ENCODE results near the gene SPSB2. TPM values are rescaled to one million over a fixed set of nuclear protein-coding genes. Genes with fewer than 3 reads are reported as not detected.

Gene SPSB2
- total RNA-seq, 1 experiment from 2014 or later: 11.6 TPM

DNA sequence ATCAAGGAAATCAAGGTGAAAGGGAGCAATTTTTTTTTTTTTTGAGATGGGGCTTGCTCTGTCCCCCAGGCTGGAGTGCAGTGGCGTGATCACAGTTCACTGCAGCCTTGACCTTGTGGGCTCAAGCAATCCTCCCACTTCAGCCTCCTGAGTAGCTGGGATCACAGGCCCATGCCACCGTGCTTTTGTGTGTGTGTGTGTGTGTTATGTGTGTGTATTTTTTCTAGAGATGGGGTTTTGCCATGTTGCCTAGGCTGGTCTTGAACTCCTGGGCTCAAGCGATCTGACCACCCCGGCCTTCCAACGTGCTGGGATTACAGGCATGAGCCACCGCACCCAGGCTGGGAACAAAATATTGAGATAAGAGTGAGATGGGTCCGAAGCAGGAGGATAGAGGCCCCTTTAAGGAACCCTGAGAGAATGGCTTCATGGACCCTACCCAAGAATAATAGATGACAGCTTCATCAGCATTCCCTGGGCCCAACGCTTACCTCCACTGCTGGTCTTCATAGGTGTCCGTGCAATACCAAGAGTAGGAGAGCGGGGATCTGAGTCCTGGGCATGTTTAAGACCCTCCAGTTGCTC lies 23.0 kb downstream of the SPSB2 start:
- in situ Hi-C loops (cut with HindIII; ENCODE audit: low pct_unique_long_range_greater_than_20kb, low sequenced_read_pairs) (no loop called here), intact Hi-C loops (cut with micrococcal nuclease; ENCODE audit: unreplicated experiment) (no loop called here)
- no peak for DNase-seq (ENCODE audit: low read depth, low spot score)
- no peak for ATAC-seq
- ChIA-PET POLR2A (interaction anchor here (0.9 to 1.1 kb wide), 2 partner anchors 75 to 126 kb away, joined by 3 read pairs; partner anchors contain the start of gene COPS7A), CTCF (no interaction called here)
- H3K9me3 ChIP-seq (ENCODE audit: control insufficient read depth, insufficient read depth, low read depth, low read length): no peaks in the 10 kb centered on the region
- no peaks in the 10 kb centered on the region for H3K27me3 ChIP-seq (ENCODE audit: control insufficient read depth, insufficient read depth, low read length)
- peaks cover 10% of the 10 kb centered on the region for H3K36me3 ChIP-seq (ENCODE audit: control insufficient read depth, insufficient read depth, low read length)
- H3K4me1 ChIP-seq (ENCODE audit: control insufficient read depth, insufficient read depth, low read length): peaks cover 15% of the 10 kb centered on the region
- peak overlapping the region; percentile 75 to 89 for H3K4me3 ChIP-seq (ENCODE audit: low read depth in 2 of 2, low read length in 2 of 2)
- peak overlapping the region; percentile 94 for H3K27ac ChIP-seq (ENCODE audit: low read length)
- no peak for TF ChIP-seq TCF7L2 (IDR thresholded peaks at IDR 0.05; ENCODE audit: low read depth, low read length)
- TF ChIP-seq, protein P1, sequence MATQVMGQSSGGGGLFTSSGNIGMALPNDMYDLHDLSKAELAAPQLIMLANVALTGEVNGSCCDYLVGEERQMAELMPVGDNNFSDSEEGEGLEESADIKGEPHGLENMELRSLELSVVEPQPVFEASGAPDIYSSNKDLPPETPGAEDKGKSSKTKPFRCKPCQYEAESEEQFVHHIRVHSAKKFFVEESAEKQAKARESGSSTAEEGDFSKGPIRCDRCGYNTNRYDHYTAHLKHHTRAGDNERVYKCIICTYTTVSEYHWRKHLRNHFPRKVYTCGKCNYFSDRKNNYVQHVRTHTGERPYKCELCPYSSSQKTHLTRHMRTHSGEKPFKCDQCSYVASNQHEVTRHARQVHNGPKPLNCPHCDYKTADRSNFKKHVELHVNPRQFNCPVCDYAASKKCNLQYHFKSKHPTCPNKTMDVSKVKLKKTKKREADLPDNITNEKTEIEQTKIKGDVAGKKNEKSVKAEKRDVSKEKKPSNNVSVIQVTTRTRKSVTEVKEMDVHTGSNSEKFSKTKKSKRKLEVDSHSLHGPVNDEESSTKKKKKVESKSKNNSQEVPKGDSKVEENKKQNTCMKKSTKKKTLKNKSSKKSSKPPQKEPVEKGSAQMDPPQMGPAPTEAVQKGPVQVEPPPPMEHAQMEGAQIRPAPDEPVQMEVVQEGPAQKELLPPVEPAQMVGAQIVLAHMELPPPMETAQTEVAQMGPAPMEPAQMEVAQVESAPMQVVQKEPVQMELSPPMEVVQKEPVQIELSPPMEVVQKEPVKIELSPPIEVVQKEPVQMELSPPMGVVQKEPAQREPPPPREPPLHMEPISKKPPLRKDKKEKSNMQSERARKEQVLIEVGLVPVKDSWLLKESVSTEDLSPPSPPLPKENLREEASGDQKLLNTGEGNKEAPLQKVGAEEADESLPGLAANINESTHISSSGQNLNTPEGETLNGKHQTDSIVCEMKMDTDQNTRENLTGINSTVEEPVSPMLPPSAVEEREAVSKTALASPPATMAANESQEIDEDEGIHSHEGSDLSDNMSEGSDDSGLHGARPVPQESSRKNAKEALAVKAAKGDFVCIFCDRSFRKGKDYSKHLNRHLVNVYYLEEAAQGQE (IDR thresholded peaks at IDR 0.05; ENCODE audit: insufficient read depth in 1 of 2, low read depth in 2 of 2, low read length in 1 of 2): no peak
- TF ChIP-seq SIN3A (IDR thresholded peaks at IDR 0.05; ENCODE audit: borderline replicate concordance, insufficient read depth, low read depth, low read length): no peak
- TF ChIP-seq, protein P2, sequence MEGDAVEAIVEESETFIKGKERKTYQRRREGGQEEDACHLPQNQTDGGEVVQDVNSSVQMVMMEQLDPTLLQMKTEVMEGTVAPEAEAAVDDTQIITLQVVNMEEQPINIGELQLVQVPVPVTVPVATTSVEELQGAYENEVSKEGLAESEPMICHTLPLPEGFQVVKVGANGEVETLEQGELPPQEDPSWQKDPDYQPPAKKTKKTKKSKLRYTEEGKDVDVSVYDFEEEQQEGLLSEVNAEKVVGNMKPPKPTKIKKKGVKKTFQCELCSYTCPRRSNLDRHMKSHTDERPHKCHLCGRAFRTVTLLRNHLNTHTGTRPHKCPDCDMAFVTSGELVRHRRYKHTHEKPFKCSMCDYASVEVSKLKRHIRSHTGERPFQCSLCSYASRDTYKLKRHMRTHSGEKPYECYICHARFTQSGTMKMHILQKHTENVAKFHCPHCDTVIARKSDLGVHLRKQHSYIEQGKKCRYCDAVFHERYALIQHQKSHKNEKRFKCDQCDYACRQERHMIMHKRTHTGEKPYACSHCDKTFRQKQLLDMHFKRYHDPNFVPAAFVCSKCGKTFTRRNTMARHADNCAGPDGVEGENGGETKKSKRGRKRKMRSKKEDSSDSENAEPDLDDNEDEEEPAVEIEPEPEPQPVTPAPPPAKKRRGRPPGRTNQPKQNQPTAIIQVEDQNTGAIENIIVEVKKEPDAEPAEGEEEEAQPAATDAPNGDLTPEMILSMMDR (IDR thresholded peaks at IDR 0.05): no peak
- no peak for TF ChIP-seq POLR2AphosphoS5 (IDR thresholded peaks at IDR 0.05; ENCODE audit: low read depth, low read length)
- BruUV-seq (replicated peaks): no TSS peak

DNA sequence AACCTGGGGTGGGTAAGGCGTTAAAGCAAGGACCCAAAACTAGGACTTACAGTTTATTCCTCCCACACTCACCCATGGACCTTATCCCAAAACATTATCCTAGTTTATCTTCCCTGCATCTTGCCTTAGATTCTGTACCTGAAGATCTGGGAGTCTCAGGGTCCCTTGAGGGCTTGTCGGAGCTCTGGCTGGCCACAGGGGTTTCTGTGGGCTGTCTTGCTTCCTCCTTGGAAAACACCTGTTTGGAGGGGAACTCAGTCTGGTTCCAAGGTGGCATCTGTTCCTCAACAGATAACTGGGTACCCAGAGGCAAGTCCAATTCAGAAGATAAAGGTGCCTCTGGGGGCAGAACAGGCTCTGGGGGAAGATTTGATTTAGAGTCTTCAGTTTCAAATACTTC lies 23.7 kb downstream of the SPSB2 start:
- H3K27ac ChIP-seq (ENCODE audit: low read length): no peak overlapping the region
- no peak for TF ChIP-seq POLR2AphosphoS5 (IDR thresholded peaks at IDR 0.05; ENCODE audit: low read depth, low read length)
- TF ChIP-seq, protein P1 (IDR thresholded peaks at IDR 0.05; ENCODE audit: insufficient read depth in 1 of 2, low read depth in 2 of 2, low read length in 1 of 2): no peak
- TF ChIP-seq TCF7L2 (IDR thresholded peaks at IDR 0.05; ENCODE audit: low read depth, low read length): no peak
- TF ChIP-seq SIN3A (IDR thresholded peaks at IDR 0.05; ENCODE audit: borderline replicate concordance, insufficient read depth, low read depth, low read length): no peak
- TF ChIP-seq, protein P2 (IDR thresholded peaks at IDR 0.05): no peak
- no TSS peak for BruUV-seq (replicated peaks)
- H3K9me3 ChIP-seq (ENCODE audit: control insufficient read depth, insufficient read depth, low read depth, low read length): no peaks in the 10 kb centered on the region
- H3K27me3 ChIP-seq (ENCODE audit: control insufficient read depth, insufficient read depth, low read length): no peaks in the 10 kb centered on the region
- DNase-seq (ENCODE audit: low read depth, low spot score) (no peak), ATAC-seq (no peak)
- POLR2A ChIA-PET: interaction anchor here (0.5 kb wide), 1 partner anchor 60 kb away, joined by 4 read pairs; no protein-coding TSS in a partner anchor
- H3K36me3 ChIP-seq (ENCODE audit: control insufficient read depth, insufficient read depth, low read length): peaks cover 10% of the 10 kb centered on the region
- in situ Hi-C loops (cut with HindIII; ENCODE audit: low pct_unique_long_range_greater_than_20kb, low sequenced_read_pairs): no loop called here
- intact Hi-C loops (cut with micrococcal nuclease; ENCODE audit: unreplicated experiment): no loop called here
- H3K4me3 ChIP-seq (ENCODE audit: low read depth in 2 of 2, low read length in 2 of 2): no peak overlapping the region; a peak in 1 of 4 replicates
- H3K4me1 ChIP-seq (ENCODE audit: control insufficient read depth, insufficient read depth, low read length): peaks cover 15% of the 10 kb centered on the region
- CTCF ChIA-PET: no interaction called here

All from Panc1 (cell line).